PC-9 (cell line): ENCODE measurements around the gene RIMKLA. TPM values are rescaled to one million over a fixed set of nuclear protein-coding genes. Genes with fewer than 3 reads are reported as not detected.

Source experiments
- Bru-seq: library from RNA; stranded (reverse); fragments of 400-500 nt; gene quantifications from one replicate; lab custom pipeline; 2021; lab: Mats Ljungman, UMichigan
- BruChase-seq, 2 experiments: library from RNA; stranded (reverse); fragments of 400-500 nt; gene quantifications; one replicate each; lab custom pipeline; 2021; lab: Mats Ljungman, UMichigan
- BruUV-seq: library from RNA; stranded (reverse); fragments of 400-500 nt; replicated peaks from 2 replicates; lab custom pipeline; 2021; lab: Mats Ljungman, UMichigan
- CTCF ChIA-PET: fragments of 300-600 bp; sonication (Branson Sonifier 250); formaldehyde crosslinking; loops from one replicate; lab custom pipeline; 2022; ENCODE audit warnings: antibody characterized with exemption; lab: Charles Lee
- POLR2A ChIA-PET: fragments of 300-600 bp; sonication (Branson Sonifier 250); formaldehyde crosslinking; loops from one replicate; lab custom pipeline; 2022; ENCODE audit warnings: antibody characterized with exemption; ENCODE audit not compliant: unreplicated experiment; lab: Charles Lee
- DNase-seq, 2 experiments: peaks; one replicate each; pipeline versions ENCODE4 v3.0.0 to v3.0.0-alpha.2; 2015 to 2022; ENCODE audit warnings: mixed read lengths in 1 of 2
- H2AFZ ChIP-seq: fragments of 200-600 bp; sonication (generic); 2 replicates; pipeline ENCODE4 v1.8.1; 2017; ENCODE audit warnings: antibody characterized with exemption
- H3F3A ChIP-seq: fragments of 200-600 bp; sonication (generic); 2 replicates; pipeline ENCODE4 v1.8.1; 2017; ENCODE audit warnings: antibody characterized with exemption, mild to moderate bottlenecking, low read depth; ENCODE audit not compliant: insufficient read depth
- H3K27ac ChIP-seq: fragments of 200-600 bp; sonication (generic); 2 replicates; pipeline ENCODE4 v1.6.1; 2016; ENCODE audit warnings: mixed run types
- H3K27me3 ChIP-seq: fragments of 200-600 bp; sonication (generic); 2 replicates; pipeline ENCODE4 v1.6.1; 2016; ENCODE audit warnings: low read depth, mixed run types; ENCODE audit not compliant: insufficient read depth
- H3K36me3 ChIP-seq: fragments of 200-600 bp; sonication (generic); 2 replicates; pipeline ENCODE4 v1.6.1; 2016; ENCODE audit warnings: low read depth, mixed run types
- H3K4me1 ChIP-seq: fragments of 200-600 bp; sonication (generic); replicated peaks from 2 replicates; pipeline ENCODE4 v1.6.1; 2016; ENCODE audit warnings: mixed run types; ENCODE audit not compliant: insufficient read depth
- H3K4me2 ChIP-seq: fragments of 200-600 bp; sonication (generic); 2 replicates; pipeline ENCODE4 v1.6.1; 2017; ENCODE audit warnings: mixed run types
- H3K4me3 ChIP-seq: fragments of 200-600 bp; sonication (generic); 2 replicates; pipeline ENCODE4 v1.6.1; 2016; ENCODE audit warnings: mixed run types
- H3K79me2 ChIP-seq: fragments of 200-600 bp; sonication (generic); 2 replicates; pipeline ENCODE4 v1.6.1; 2017; ENCODE audit warnings: low read depth, mixed run types
- H3K9me2 ChIP-seq: fragments of 200-600 bp; sonication (generic); 2 replicates; pipeline ENCODE4 v1.8.1; 2017; ENCODE audit warnings: mild to moderate bottlenecking; ENCODE audit not compliant: insufficient read depth
- H3K9me3 ChIP-seq: fragments of 200-600 bp; sonication (generic); 2 replicates; pipeline ENCODE4 v1.8.1; 2016; ENCODE audit warnings: low read depth; ENCODE audit not compliant: insufficient read depth
- H4K20me1 ChIP-seq: fragments of 200-600 bp; sonication (generic); 2 replicates; pipeline ENCODE4 v1.8.1; 2017; ENCODE audit not compliant: insufficient read depth
- EZH2 ChIP-seq: fragments of 200-600 bp; sonication (generic); IDR thresholded peaks from 2 replicates; pipeline ENCODE4 v1.8.0; 2017; ENCODE audit warnings: antibody characterized with exemption, low read depth
- intact Hi-C: fragments of 100-400 bp; cut with micrococcal nuclease; formaldehyde crosslinking; loops from one replicate; pipeline ENCODE4 v1.10.0; 2022; ENCODE audit not compliant: unreplicated experiment
- long read RNA-seq: library from polyadenylated mRNA; stranded (forward); transcript quantifications from one replicate; pipeline ENCODE4 v2.0.0, GENCODE V29; 2022
- total RNA-seq: library from RNA; stranded (reverse); gene quantifications from 2 replicates; pipeline ENCODE4 v1.2.3, GENCODE V29; 2021
- TF ChIP-seq, protein P1 (sequence below): fragments of 200-600 bp; sonication (generic); conservative IDR thresholded peaks from 2 replicates; pipeline ENCODE4 v1.6.1; 2017; ENCODE audit warnings: mixed run types, antibody characterized with exemption, mild to moderate bottlenecking, moderate library complexity

The RIMKLA gene, protein sequence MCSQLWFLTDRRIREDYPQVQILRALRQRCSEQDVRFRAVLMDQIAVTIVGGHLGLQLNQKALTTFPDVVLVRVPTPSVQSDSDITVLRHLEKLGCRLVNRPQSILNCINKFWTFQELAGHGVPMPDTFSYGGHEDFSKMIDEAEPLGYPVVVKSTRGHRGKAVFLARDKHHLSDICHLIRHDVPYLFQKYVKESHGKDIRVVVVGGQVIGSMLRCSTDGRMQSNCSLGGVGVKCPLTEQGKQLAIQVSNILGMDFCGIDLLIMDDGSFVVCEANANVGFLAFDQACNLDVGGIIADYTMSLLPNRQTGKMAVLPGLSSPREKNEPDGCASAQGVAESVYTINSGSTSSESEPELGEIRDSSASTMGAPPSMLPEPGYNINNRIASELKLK
- total RNA-seq (0.35 and 0.48 TPM in 2 replicates), Bru-seq, nascent RNA (percentile 17 among the genes with signal in this experiment), BruChase-seq, experiment 1, labeled RNA remaining after a 2-hour chase (percentile 9 among the genes with signal in this experiment), BruChase-seq, experiment 2, labeled RNA remaining after a 6-hour chase (percentile 17 among the genes with signal in this experiment)
- long read RNA-seq, full-length matches to known transcripts: 1 of 1 reads
- long read RNA-seq, partial matches to known transcripts: 0 of 1 reads
- long read RNA-seq, other reads (novel, unspliced or antisense): 0 of 1 reads

DNA sequence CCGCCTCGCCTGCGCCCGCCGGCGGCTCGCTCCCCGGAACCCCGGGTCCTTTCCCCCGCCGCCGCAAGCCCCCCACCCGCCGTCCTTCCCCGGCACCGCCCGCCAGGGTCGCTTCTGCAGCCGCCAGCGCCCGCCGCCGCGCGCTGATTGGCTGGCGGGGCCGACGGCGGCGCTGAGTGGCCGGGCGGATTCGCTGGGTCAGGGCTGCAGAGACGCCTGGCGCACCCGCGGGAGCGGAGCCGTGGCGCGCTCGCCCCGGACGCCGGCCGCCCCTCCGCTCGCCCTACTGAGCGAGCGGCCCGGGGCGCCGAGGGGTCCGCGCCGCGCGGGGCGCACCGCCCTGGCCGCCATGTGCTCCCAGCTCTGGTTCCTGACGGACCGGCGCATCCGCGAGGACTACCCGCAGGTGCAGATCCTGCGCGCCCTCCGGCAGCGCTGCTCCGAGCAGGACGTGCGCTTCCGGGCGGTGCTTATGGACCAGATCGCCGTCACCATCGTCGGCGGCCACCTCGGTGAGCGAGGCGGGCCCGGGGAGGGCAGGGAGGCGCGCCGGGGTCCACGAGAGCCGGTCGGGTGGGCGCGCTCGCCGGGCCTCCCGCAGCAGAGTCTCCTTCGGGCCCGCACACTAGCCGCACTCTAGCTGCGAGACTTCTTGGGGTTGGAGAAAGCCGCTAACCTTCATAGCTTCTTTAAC, at the start of gene RIMKLA:
Gene RIMKLA (plus strand): TSS at position 207 of the 694 bp plus-strand sequence. CDS start 143 bp downstream, at position 350.
- H3K4me3 ChIP-seq: peak within 1 kb of the TSS; percentile 65
- peak within 1 kb of the TSS; percentile 86 for H3K4me2 ChIP-seq
- H2AFZ ChIP-seq: peak within 1 kb of the TSS; percentile 91
- no peaks in the 10 kb centered on the region for H3K9me3 ChIP-seq
- H3K27ac ChIP-seq: no peak within 1 kb of the TSS
- TF ChIP-seq, protein P1, sequence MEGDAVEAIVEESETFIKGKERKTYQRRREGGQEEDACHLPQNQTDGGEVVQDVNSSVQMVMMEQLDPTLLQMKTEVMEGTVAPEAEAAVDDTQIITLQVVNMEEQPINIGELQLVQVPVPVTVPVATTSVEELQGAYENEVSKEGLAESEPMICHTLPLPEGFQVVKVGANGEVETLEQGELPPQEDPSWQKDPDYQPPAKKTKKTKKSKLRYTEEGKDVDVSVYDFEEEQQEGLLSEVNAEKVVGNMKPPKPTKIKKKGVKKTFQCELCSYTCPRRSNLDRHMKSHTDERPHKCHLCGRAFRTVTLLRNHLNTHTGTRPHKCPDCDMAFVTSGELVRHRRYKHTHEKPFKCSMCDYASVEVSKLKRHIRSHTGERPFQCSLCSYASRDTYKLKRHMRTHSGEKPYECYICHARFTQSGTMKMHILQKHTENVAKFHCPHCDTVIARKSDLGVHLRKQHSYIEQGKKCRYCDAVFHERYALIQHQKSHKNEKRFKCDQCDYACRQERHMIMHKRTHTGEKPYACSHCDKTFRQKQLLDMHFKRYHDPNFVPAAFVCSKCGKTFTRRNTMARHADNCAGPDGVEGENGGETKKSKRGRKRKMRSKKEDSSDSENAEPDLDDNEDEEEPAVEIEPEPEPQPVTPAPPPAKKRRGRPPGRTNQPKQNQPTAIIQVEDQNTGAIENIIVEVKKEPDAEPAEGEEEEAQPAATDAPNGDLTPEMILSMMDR: no peak
- TF ChIP-seq EZH2: no peak
- intact Hi-C loops: no loop called here
- H3K79me2 ChIP-seq: no peaks in the 10 kb centered on the region
- H3K9me2 ChIP-seq: no peaks in the 10 kb centered on the region
- H3F3A ChIP-seq: no peaks in the 10 kb centered on the region
- ChIA-PET CTCF (no interaction called here), POLR2A (no interaction called here)
- no TSS peak for BruUV-seq
- H4K20me1 ChIP-seq: no peaks in the 10 kb centered on the region; the same call in 1 of the 2 replicates
- no peaks in the 10 kb centered on the region for H3K36me3 ChIP-seq
- peak in 1 of 2 experiments; percentile 57 for DNase-seq
- peaks cover 16% of the 10 kb centered on the region for H3K4me1 ChIP-seq
- no peaks in the 10 kb centered on the region for H3K27me3 ChIP-seq

DNA sequence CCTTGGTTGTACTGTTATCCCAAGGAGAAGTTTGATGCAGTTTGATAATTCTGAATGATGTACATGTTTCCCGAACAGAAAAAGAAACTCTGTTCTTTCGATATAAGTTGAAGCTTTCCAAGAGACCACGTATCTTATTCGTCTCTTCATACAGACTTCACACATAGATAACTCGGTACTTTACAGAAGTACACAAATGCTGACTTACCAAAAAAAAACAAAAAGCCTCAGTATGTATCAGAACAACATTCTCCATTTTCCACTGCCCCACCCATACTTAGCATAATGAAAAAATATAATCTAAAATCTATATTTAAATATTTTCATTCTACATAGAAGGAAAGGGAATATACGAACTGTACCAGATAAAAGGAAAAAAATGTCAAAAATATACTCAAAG, 47.7 kb upstream of the RIMKLA start:
- intact Hi-C loops: loop anchor here (5.0 to 10.0 kb wide), 3 partner anchors 66 to 352 kb away; partner anchors contain the start of gene YBX1
- Histone ChIP-seq H3F3A (peaks cover 27% of the 10 kb centered on the region), H3K27me3 (no peaks in the 10 kb centered on the region), H3K4me1 (peaks cover 40% of the 10 kb centered on the region), H3K4me3 (peak overlapping the region; percentile 85; the same call in 1 of the 2 replicates), H3K36me3 (peaks cover 4% of the 10 kb centered on the region; the same call in 1 of the 2 replicates), H4K20me1 (peaks cover 59% of the 10 kb centered on the region), H3K9me2 (no peaks in the 10 kb centered on the region), H3K9me3 (no peaks in the 10 kb centered on the region), H3K4me2 (peak overlapping the region; percentile 89), H2AFZ (no peak overlapping the region), H3K79me2 (peaks cover 88% of the 10 kb centered on the region), H3K27ac (peak overlapping the region; percentile 84; the same call in 1 of the 2 replicates)
- CTCF ChIA-PET: no interaction called here
- DNase-seq: no peak
- BruUV-seq: no TSS peak
- TF ChIP-seq, protein P1: no peak
- TF ChIP-seq EZH2: no peak
- POLR2A ChIA-PET: no interaction called here
